HepG2 (cell line): Measurements from ENCODE around the gene MIER2. TPM values are rescaled to one million over a fixed set of nuclear protein-coding genes. Genes with fewer than 3 reads are reported as not detected.

Experiments used
- ATAC-seq: fragments of 200-7000 bp; cut with Tn5 transposase; 3 replicates; pipeline ENCODE4 v1.9.1; 2020; ENCODE audit warnings: mild to moderate bottlenecking, moderate library complexity
- BruUV-seq: library from RNA; stranded (reverse); fragments of 400-500 nt; replicated peaks from 2 replicates; lab custom pipeline; 2021; lab: Mats Ljungman, UMichigan
- CTCF ChIA-PET: fragments of 300-600 bp; formaldehyde crosslinking; extraction: SDS; loops from one replicate; lab custom pipeline; 2021; ENCODE audit warnings: low total read pairs, inconsistent platforms, low intra/inter-chr PET ratio; lab: Yijun Ruan, JAX
- POLR2A ChIA-PET: fragments of 350-600 bp; sonication (Branson Sonifier 250); formaldehyde crosslinking; loops from one replicate; lab custom pipeline; 2020; ENCODE audit warnings: antibody characterized with exemption, inconsistent platforms; lab: Yijun Ruan, JAX
- DNase-seq: peaks from one replicate; pipeline ENCODE4 v3.0.0-alpha.2; 2015; ENCODE audit warnings: low spot score
- FAIRE-seq: peaks from 3 replicates; lab custom pipeline; 2011; peaks lifted over from hg19 to GRCh38; lab: Jason Lieb, UNC
- H2AFZ ChIP-seq: one replicate; pipeline ENCODE4 v1.6.1; 2011; ENCODE audit warnings: low read length, inconsistent platforms
- H3K27ac ChIP-seq: fragments of 300-600 bp; 3 replicates; pipeline ENCODE4 v1.8.0; 2011; ENCODE audit warnings: mixed run types, mild to moderate bottlenecking, mixed read lengths, low read length, inconsistent platforms; ENCODE audit not compliant: insufficient read depth; ENCODE audit errors: extremely low read length
- H3K27me3 ChIP-seq, 2 experiments: fragments of 200-600 bp in 1 of 2; 2 replicates in 1 of 2; 3 replicates in 1 of 2; pipeline versions ENCODE4 v1.6.0 to v1.8.0; 2011; ENCODE audit warnings: low read length in 2 of 2, mild to moderate bottlenecking in 2 of 2, moderate library complexity in 2 of 2, inconsistent platforms in 1 of 2; ENCODE audit not compliant: insufficient read depth in 2 of 2, control insufficient read depth in 1 of 2
- H3K36me3 ChIP-seq, 2 experiments: fragments of 200-600 bp in 1 of 2; replicated peaks in 1 of 2; 2 replicates in 1 of 2; 3 replicates in 1 of 2; pipeline versions ENCODE4 v1.5.1 to v1.8.0; 2011; ENCODE audit warnings: low read length in 2 of 2, inconsistent platforms in 1 of 2; ENCODE audit not compliant: insufficient read depth in 2 of 2, control insufficient read depth in 1 of 2
- H3K4me1 ChIP-seq: 2 replicates; pipeline ENCODE4 v1.5.1; 2012; ENCODE audit warnings: low read length, inconsistent platforms; ENCODE audit not compliant: insufficient read depth
- H3K4me2 ChIP-seq: 2 replicates; pipeline ENCODE4 v1.6.0; 2011; ENCODE audit warnings: low read depth, low read length, inconsistent platforms
- H3K4me3 ChIP-seq, 3 experiments: fragments of 200-600 bp in 1 of 3; sonication (generic), shearing (Covaris generic) in 1 of 3; replicated peaks in 1 of 3; 2 replicates each; pipeline ENCODE4 v1.5.1; 2011 to 2016; ENCODE audit warnings: low read length in 3 of 3, inconsistent platforms in 2 of 3, low read depth in 2 of 3, mild to moderate bottlenecking in 2 of 3, control low read depth in 1 of 3, mixed read lengths in 1 of 3; ENCODE audit not compliant: insufficient read depth in 1 of 3
- H3K79me2 ChIP-seq: one replicate; pipeline ENCODE4 v1.6.1; 2011; ENCODE audit warnings: low read length, inconsistent platforms; ENCODE audit not compliant: insufficient read depth
- H3K9ac ChIP-seq: 2 replicates; pipeline ENCODE4 v1.6.0; 2011; ENCODE audit warnings: mild to moderate bottlenecking, low read depth, low read length, inconsistent platforms; ENCODE audit not compliant: insufficient read depth
- H3K9me3 ChIP-seq: 2 replicates; pipeline ENCODE4 v1.5.1; 2012; ENCODE audit warnings: mild to moderate bottlenecking, low read length
- H4K20me1 ChIP-seq: 2 replicates; pipeline ENCODE4 v1.6.0; 2011; ENCODE audit warnings: inconsistent platforms, mild to moderate bottlenecking, low read length, moderate library complexity; ENCODE audit not compliant: insufficient read depth
- ATM ChIP-seq: fragments of 450-650 bp; IDR thresholded peaks from 2 replicates; pipeline ENCODE4 v1.7.1; 2017; ENCODE audit warnings: mild to moderate bottlenecking, borderline replicate concordance
- BCLAF1 ChIP-seq: fragments of 450-650 bp; IDR thresholded peaks from 2 replicates; pipeline ENCODE4 v1.6.1; 2017; ENCODE audit warnings: mild to moderate bottlenecking
- KDM6A ChIP-seq: IDR thresholded peaks from 2 replicates; pipeline ENCODE4 v1.6.1; 2016; ENCODE audit warnings: low read depth
- POGK ChIP-seq: sonication (generic); formaldehyde crosslinking; conservative IDR thresholded peaks from 2 replicates; pipeline ENCODE4 v1.8.0; 2022; ENCODE audit warnings: mild to moderate bottlenecking, moderate library complexity, missing genetic modification reagents
- ZBTB46 ChIP-seq: sonication (generic); formaldehyde crosslinking; IDR thresholded peaks from 2 replicates; pipeline ENCODE4 v1.4.0; 2020; ENCODE audit warnings: mild to moderate bottlenecking, missing genetic modification reagents, borderline replicate concordance
- ZBTB7A ChIP-seq: sonication (generic); formaldehyde crosslinking; IDR thresholded peaks from 2 replicates; pipeline ENCODE4 v1.8.0; 2022; ENCODE audit warnings: mild to moderate bottlenecking, missing genetic modification reagents
- ZFX ChIP-seq: sonication (generic); formaldehyde crosslinking; IDR thresholded peaks from 2 replicates; pipeline ENCODE4 v1.4.0; 2020; ENCODE audit warnings: mild to moderate bottlenecking, low read depth, missing genetic modification reagents, moderate library complexity
- ZNF318 ChIP-seq: sonication (generic); formaldehyde crosslinking; IDR thresholded peaks from 2 replicates; pipeline ENCODE4 v1.4.0; 2020; ENCODE audit warnings: mild to moderate bottlenecking, missing genetic modification reagents
- ZNF746 ChIP-seq: sonication (generic); formaldehyde crosslinking; IDR thresholded peaks from 2 replicates; pipeline ENCODE4 v1.8.0; 2022; ENCODE audit warnings: mild to moderate bottlenecking, missing genetic modification reagents
- ZNF775 ChIP-seq: sonication (generic); formaldehyde crosslinking; IDR thresholded peaks from 2 replicates; pipeline ENCODE4 v1.4.0; 2020; ENCODE audit warnings: missing genetic modification reagents, mild to moderate bottlenecking, moderate library complexity, borderline replicate concordance
- in situ Hi-C: cut with HindIII; loops from 2 replicates; pipeline ENCODE4 v1.10.0; 2017; ENCODE audit warnings: low pct_unique_long_range_greater_than_20kb; ENCODE audit not compliant: extremely low pct_ligation_motif_present
- intact Hi-C: fragments of 100-400 bp; cut with micrococcal nuclease; formaldehyde crosslinking; loops from one replicate; pipeline ENCODE4 v1.10.0; 2022; ENCODE audit not compliant: unreplicated experiment
- polyA plus RNA-seq, 8 experiments: library from polyadenylated mRNA; depleted of rRNA in 3 of 8; stranded (reverse) in 7 of 8; unstranded in 1 of 8; fragments of >200 nt; fragmentation: Illumina TruSeq in 4 of 8; extraction: Trizol in 4 of 8; gene quantifications; 2 replicates each; pipeline versions ENCODE4 v1.2.1 to v1.2.3, GENCODE V29; 2011 to 2016; ENCODE audit warnings: low read depth in 4 of 8, missing spikeins in 1 of 8, mixed read lengths in 1 of 8; ENCODE audit not compliant: insufficient read depth in 1 of 8
- total RNA-seq, 5 experiments: library from RNA; depleted of rRNA; stranded (reverse); fragments of >200 nt; fragmentation: Illumina TruSeq; extraction: Trizol; gene quantifications; 2 replicates each; pipeline ENCODE4 v1.2.3, GENCODE V29; 2016; ENCODE audit warnings: low read depth in 1 of 5

The MIER2 gene
- total and polyA plus RNA-seq, 2 of the 13 experiments (the other 11 are each of a cell fraction or from before 2014, with no cell fraction given): 9.6 to 25.7 TPM

- FAIRE-seq: no peak
- ChIA-PET CTCF (no interaction called here), POLR2A (no interaction called here)
- Histone ChIP-seq H2AFZ (no peak overlapping the region), H3K27ac (no peak overlapping the region), H3K79me2 (no peaks in the 10 kb centered on the region), H3K4me1 (no peaks in the 10 kb centered on the region), H3K9me3 (no peaks in the 10 kb centered on the region), H3K4me2 (no peak overlapping the region), H3K36me3 (no peaks in the 10 kb centered on the region), H3K27me3 (peaks cover 0 to 17% of the 10 kb centered on the region in 2 experiments; a peak in 3 of 5 replicates), H3K9ac (no peak overlapping the region), H4K20me1 (no peaks in the 10 kb centered on the region), H3K4me3 (no peak overlapping the region)
- ATAC-seq: no peak
- intact Hi-C loops (no loop called here), in situ Hi-C loops (no loop called here)
- DNase-seq: no peak
- no TSS peak for BruUV-seq
- no peak for TF ChIP-seq ZNF318 (CRISPR knock-in tag)
- TF ChIP-seq POGK (CRISPR knock-in tag): no peak
- no peak for TF ChIP-seq ZFX
- TF ChIP-seq ZBTB7A (CRISPR knock-in tag): no peak
- no peak for TF ChIP-seq ZBTB46
- no peak for TF ChIP-seq ZNF775 (CRISPR knock-in tag)
- no peak for TF ChIP-seq KDM6A (CRISPR knock-in tag)
- no peak for TF ChIP-seq ZNF746 (CRISPR knock-in tag)
- no peak for TF ChIP-seq ATM
- TF ChIP-seq BCLAF1: no peak
Observed at GRCh38 chr19:269241-269640, 75.4 kb downstream of the MIER2 start.
